Testis (tissue), 3 donors: ENCODE results near the gene ABHD16B. TPM values are rescaled to one million over a fixed set of nuclear protein-coding genes. Genes with fewer than 3 reads are reported as not detected.

Experiments used
- DNase-seq: peaks from one replicate; pipeline ENCODE4 v3.0.0-alpha.2; 2019
- H3K27ac ChIP-seq, 2 donors: fragments of 200-600 bp; sonication (generic); one replicate each; pipeline ENCODE4 v1.5.1; 2019
- H3K27me3 ChIP-seq: fragments of 200-600 bp; sonication (generic); one replicate; pipeline ENCODE4 v1.5.1; 2019
- H3K36me3 ChIP-seq: fragments of 200-600 bp; sonication (generic); one replicate; pipeline ENCODE4 v1.5.1; 2017; ENCODE audit warnings: low read depth; ENCODE audit errors: missing control alignments
- H3K4me1 ChIP-seq: fragments of 200-600 bp; sonication (generic); one replicate; pipeline ENCODE4 v1.5.1; 2019
- H3K4me3 ChIP-seq, 2 donors: fragments of 200-600 bp; sonication (generic); one replicate each; pipeline ENCODE4 v1.5.1; 2017 to 2019
- H3K9me3 ChIP-seq: fragments of 200-600 bp; sonication (generic); one replicate; pipeline ENCODE4 v1.5.1; 2017
- CTCF ChIP-seq, 3 experiments: fragments of 450-650 bp in 2 of 3; fragments of 200-600 bp in 1 of 3; sonication (generic) in 1 of 3; IDR thresholded peaks; one replicate each; pipeline ENCODE4 v1.5.1; 2016 to 2019; ENCODE audit warnings: antibody characterized with exemption in 3 of 3, mild to moderate bottlenecking in 2 of 3, moderate library complexity in 1 of 3
- POLR2A ChIP-seq: fragments of 450-650 bp; IDR thresholded peaks from one replicate; pipeline ENCODE4 v1.6.1; 2017; ENCODE audit warnings: antibody characterized with exemption, mild to moderate bottlenecking, moderate library complexity
- WGBS, 2 donors: methylation state at CpG; one replicate each; pipeline ENCODE4 v1.1.5; 2018; 5-methylcytosine and 5-hydroxymethylcytosine counted together
- intact Hi-C: fragments of 100-400 bp; cut with DNase I; formaldehyde crosslinking; loops from one replicate; pipeline ENCODE4 v1.15.1; 2023; ENCODE audit warnings: low total_unique reads
- polyA plus RNA-seq: library from polyadenylated mRNA; stranded (reverse); fragments of 350-450 nt; fragmentation: Illumina TruSeq; extraction: RNeasy Lipid Tissue Mini Kit (QIAGEN cat#74804); gene quantifications from one replicate; pipeline ENCODE4 v1.2.3, GENCODE V29; 2014; ENCODE audit warnings: low read depth, low replicate concordance; ENCODE audit not compliant: insufficient read depth
- total RNA-seq, 2 donors: library from RNA; depleted of rRNA; stranded (reverse); fragments of >200 nt; gene quantifications; one replicate each; pipeline ENCODE4 v1.2.3, GENCODE V29; 2016

Gene ABHD16B
- total and polyA plus RNA-seq, 3 donors from 2014 or later, result 10.8 to 20.9 (median 13.8) TPM

- Histone ChIP-seq H3K36me3 (no peaks in the 10 kb centered on the region), H3K27me3 (no peaks in the 10 kb centered on the region), H3K4me1 (peaks cover 22% of the 10 kb centered on the region), H3K27ac (peak overlapping the region; percentile 59 to 78), H3K4me3 (no peak overlapping the region), H3K9me3 (no peaks in the 10 kb centered on the region)
- intact Hi-C loops, result no loop called here
- TF ChIP-seq CTCF (IDR thresholded peaks at IDR 0.05), result no peak
- no peak for TF ChIP-seq POLR2A
- 30 to 56% methylated on average over 10 to 13 of the region's 13 CpGs for WGBS, 2 donors
- DNase-seq, result no peak
These were observed 34.5 kb upstream of the ABHD16B start for GRCh38 chr20:63826753-63827152.

- H3K27me3 ChIP-seq, result no peaks in the 10 kb centered on the region
- H3K27ac ChIP-seq, result peak overlapping the region; percentile 21 to 88
These were observed 33.2 kb upstream of the ABHD16B start for GRCh38 chr20:63828124-63828523.

GRCh38 chr20:63828545-63828944, 32.8 kb upstream of the ABHD16B start:
- 17 to 27% methylated on average over 14 of the region's 14 CpGs for whole genome bisulfite sequencing, 2 donors
- no peaks in the 10 kb centered on the region for H3K36me3 ChIP-seq

More at GRCh38 chr20:63828124-63828523, 33.2 kb upstream of the ABHD16B start:
- WGBS, 2 donors, result 50 to 57% methylated on average over 8 of the region's 8 CpGs
- Histone ChIP-seq H3K9me3 (no peaks in the 10 kb centered on the region), H3K36me3 (no peaks in the 10 kb centered on the region), H3K4me3 (no peak overlapping the region), H3K4me1 (peaks cover 22% of the 10 kb centered on the region)
- TF ChIP-seq POLR2A, result no peak
- TF ChIP-seq CTCF (IDR thresholded peaks at IDR 0.05), result no peak
- intact Hi-C loops, result no loop called here
- DNase-seq, result no peak

GRCh38 chr20:63828951-63829350, 32.3 kb upstream of the ABHD16B start:
- H3K36me3 ChIP-seq, result no peaks in the 10 kb centered on the region
- intact Hi-C loops, result no loop called here
- TF ChIP-seq POLR2A (no peak), CTCF (IDR thresholded peaks at IDR 0.05) (no peak)
- no peak for DNase-seq
- 30 to 33% methylated on average over 8 to 10 of the region's 10 CpGs for WGBS, 2 donors
- peak overlapping the region; percentile 18 to 88 for H3K27ac ChIP-seq
- no peaks in the 10 kb centered on the region for H3K9me3 ChIP-seq
- H3K4me3 ChIP-seq, result peak overlapping the region; percentile 6 to 62
- peaks cover 20% of the 10 kb centered on the region for H3K4me1 ChIP-seq
- H3K27me3 ChIP-seq, result no peaks in the 10 kb centered on the region

More at GRCh38 chr20:63828545-63828944, 32.8 kb upstream of the ABHD16B start:
- Histone ChIP-seq H3K27me3 (no peaks in the 10 kb centered on the region), H3K4me3 (peak overlapping the region in 1 of 2 donors; percentile 62), H3K9me3 (no peaks in the 10 kb centered on the region), H3K4me1 (peaks cover 22% of the 10 kb centered on the region), H3K27ac (peak overlapping the region; percentile 18 to 88)
- DNase-seq, result no peak
- TF ChIP-seq CTCF (IDR thresholded peaks at IDR 0.05) (no peak), POLR2A (no peak)
- intact Hi-C loops, result no loop called here

- Histone ChIP-seq H3K9me3 (no peaks in the 10 kb centered on the region), H3K4me3 (peak overlapping the region; percentile 62 to 72), H3K4me1 (peaks cover 21% of the 10 kb centered on the region), H3K27ac (peak overlapping the region; percentile 59 to 88), H3K27me3 (no peaks in the 10 kb centered on the region), H3K36me3 (no peaks in the 10 kb centered on the region)
- intact Hi-C loops, result no loop called here
- no peak for DNase-seq
- WGBS, 2 donors, result 5 to 11% methylated on average over 10 of the region's 10 CpGs
- no peak for TF ChIP-seq CTCF (IDR thresholded peaks at IDR 0.05)
- TF ChIP-seq POLR2A, result no peak
These were observed 31.7 kb upstream of the ABHD16B start for GRCh38 chr20:63829603-63829944.
